ENCODE data around the gene PPP2R5C.

GRCh38 chr14:101856536-101856935 lies 95.0 kb downstream of the PPP2R5C start:
- TF ChIP-seq POLR2A (IDR thresholded peaks at IDR 0.05) (no peak), CTCF (IDR thresholded peaks at IDR 0.05) (no peak)

Data from uterus (tissue), 2 donors.